ENCODE results near the gene OXGR1.
"Not testable (repeated sequence)": the region's sequence is repeated elsewhere in the genome, so short reads cannot be mapped to it uniquely, and the experiment has no call there.

The OXGR1 gene

DNA sequence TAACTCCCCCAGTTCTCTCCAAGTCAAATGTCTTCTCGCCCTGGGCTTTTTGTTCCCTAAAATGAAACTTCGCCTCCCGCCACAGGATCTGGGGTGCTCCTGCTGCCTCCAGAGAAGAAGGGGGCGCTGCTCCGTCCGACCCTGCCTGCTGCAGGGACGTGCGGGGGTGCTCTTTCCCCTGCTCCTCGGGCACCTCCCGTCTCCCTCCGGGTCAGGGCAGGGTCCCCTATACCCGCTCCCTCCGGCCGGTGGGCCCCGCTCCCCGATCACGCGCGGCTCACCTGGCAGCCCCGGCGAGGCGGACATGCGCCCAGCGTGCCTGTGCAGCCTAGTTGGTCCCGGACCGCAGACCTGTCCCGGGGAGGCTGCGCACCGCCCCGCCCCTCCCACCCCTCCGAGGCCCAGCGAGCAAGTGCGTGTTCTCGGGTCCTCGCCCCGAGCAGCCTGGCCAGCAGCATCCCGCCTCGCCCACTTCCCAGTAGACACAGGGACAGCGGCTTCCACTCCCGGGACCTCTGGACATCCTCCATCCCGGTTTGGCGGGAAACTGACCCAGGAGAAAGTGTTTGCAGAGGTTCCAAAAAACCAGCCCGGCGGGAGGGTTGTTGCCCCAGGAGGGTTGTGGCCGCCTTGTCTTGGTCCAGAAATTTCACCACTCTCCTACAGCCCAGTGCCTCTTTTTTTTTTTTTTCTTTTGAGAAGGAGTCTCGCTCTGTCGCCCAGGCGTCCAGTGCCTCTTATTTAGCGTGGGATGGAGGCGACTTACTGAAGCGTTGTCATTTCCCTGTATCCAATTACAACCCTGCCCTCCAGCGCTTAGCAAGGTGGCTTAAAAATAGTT, at the start of gene OXGR1:
TSS of gene OXGR1 (minus strand) at position 460 of the 841 bp plus-strand sequence. CDS start 6,717 bp downstream, outside the sequence.
- no peak within 1 kb of the TSS for H3K9ac ChIP-seq (ENCODE audit: low read length)
- no peaks in the 10 kb centered on the region; the same call in 1 of the 2 replicates for H3K4me1 ChIP-seq (ENCODE audit: control insufficient read depth, insufficient read depth, low read length)
- H3K36me3 ChIP-seq (ENCODE audit: control insufficient read depth, insufficient read depth, low read length) = no peaks in the 10 kb centered on the region
- peak within 1 kb of the TSS; percentile 68 for H3K4me3 ChIP-seq (ENCODE audit: low read depth, low read length)
- H3K9me3 ChIP-seq (ENCODE audit: control insufficient read depth, insufficient read depth, low read depth, low read length) = no peaks in the 10 kb centered on the region
- no peak within 1 kb of the TSS for H3K27ac ChIP-seq (ENCODE audit: low read depth, low read length)
- H3K27me3 ChIP-seq (ENCODE audit: control insufficient read depth, insufficient read depth, low read length) = peaks cover 87% of the 10 kb centered on the region

DNA sequence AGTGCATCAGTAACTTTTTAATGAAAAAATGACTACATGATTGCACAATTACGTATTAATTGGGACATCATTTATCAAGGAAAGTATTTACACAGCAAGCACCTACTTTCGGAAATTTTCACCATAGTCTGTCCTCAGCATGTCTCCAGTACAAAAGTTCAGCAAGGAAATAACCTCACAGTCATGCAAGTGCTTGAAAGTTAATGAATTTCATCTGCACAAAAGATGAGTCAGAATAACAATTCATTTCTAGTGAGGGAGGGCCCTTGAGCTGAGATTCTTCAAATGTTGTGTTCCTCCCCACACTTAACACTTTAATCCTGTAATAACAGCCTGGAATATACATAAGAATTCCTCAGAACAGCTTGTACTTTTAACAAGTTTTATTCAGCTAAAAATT, 49.0 kb upstream of the OXGR1 start:
- H3K27ac ChIP-seq (ENCODE audit: low read depth, low read length) = no peak overlapping the region
- H3K9me3 ChIP-seq (ENCODE audit: control insufficient read depth, insufficient read depth, low read depth, low read length) = no peaks in the 10 kb centered on the region
- peaks cover 3% of the 10 kb centered on the region; the same call in 1 of the 2 replicates for H3K4me1 ChIP-seq (ENCODE audit: control insufficient read depth, insufficient read depth, low read length)
- H3K27me3 ChIP-seq (ENCODE audit: control insufficient read depth, insufficient read depth, low read length) = no peaks in the 10 kb centered on the region
- H3K36me3 ChIP-seq (ENCODE audit: control insufficient read depth, insufficient read depth, low read length) = no peaks in the 10 kb centered on the region
- H3K9ac ChIP-seq (ENCODE audit: low read length) = no peak overlapping the region
- H3K4me3 ChIP-seq (ENCODE audit: low read depth, low read length) = no peak overlapping the region

DNA sequence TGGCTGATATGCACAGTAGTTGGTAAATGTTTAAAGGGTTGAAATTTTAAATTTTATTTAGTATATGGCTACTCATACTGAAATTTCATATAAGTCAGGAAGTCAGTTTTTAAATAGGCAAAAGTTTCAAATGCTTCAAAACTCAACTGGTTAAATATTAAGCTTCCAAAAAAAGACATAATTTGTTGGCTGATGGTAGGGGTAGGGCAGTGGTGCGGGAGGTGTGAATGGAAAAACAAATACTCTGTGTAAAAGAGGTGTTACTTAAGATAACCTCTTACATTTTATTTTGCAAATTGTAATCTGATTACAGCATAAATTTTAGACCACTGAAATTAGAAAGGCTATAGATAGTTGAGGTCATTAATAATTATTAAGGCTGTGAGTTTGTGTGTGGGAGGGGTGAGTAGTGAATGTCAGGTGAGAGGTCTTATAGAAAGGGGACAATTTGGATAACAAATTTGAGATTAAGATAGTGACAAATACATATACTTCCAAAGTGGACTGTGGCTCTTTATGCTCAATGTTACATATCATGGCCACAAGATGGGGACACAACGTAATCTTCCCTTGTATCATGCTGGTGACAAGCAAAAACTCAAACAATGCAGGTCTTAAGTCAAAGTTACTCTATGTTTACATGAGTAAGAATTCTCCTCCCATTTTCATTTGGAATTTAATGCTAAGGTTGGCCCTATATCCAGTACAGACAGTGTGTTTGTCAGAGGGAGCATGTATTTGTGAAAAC, 36.6 kb upstream of the OXGR1 start:
- H3K27ac ChIP-seq (ENCODE audit: low read depth, low read length) = no peak overlapping the region
- no peak overlapping the region for H3K9ac ChIP-seq (ENCODE audit: low read length)
- no peaks in the 10 kb centered on the region for H3K27me3 ChIP-seq (ENCODE audit: control insufficient read depth, insufficient read depth, low read length)
- H3K4me1 ChIP-seq (ENCODE audit: control insufficient read depth, insufficient read depth, low read length) = no peaks in the 10 kb centered on the region
- no peaks in the 10 kb centered on the region for H3K9me3 ChIP-seq (ENCODE audit: control insufficient read depth, insufficient read depth, low read depth, low read length)
- H3K4me3 ChIP-seq (ENCODE audit: low read depth, low read length) = no peak overlapping the region
- no peaks in the 10 kb centered on the region for H3K36me3 ChIP-seq (ENCODE audit: control insufficient read depth, insufficient read depth, low read length)

DNA sequence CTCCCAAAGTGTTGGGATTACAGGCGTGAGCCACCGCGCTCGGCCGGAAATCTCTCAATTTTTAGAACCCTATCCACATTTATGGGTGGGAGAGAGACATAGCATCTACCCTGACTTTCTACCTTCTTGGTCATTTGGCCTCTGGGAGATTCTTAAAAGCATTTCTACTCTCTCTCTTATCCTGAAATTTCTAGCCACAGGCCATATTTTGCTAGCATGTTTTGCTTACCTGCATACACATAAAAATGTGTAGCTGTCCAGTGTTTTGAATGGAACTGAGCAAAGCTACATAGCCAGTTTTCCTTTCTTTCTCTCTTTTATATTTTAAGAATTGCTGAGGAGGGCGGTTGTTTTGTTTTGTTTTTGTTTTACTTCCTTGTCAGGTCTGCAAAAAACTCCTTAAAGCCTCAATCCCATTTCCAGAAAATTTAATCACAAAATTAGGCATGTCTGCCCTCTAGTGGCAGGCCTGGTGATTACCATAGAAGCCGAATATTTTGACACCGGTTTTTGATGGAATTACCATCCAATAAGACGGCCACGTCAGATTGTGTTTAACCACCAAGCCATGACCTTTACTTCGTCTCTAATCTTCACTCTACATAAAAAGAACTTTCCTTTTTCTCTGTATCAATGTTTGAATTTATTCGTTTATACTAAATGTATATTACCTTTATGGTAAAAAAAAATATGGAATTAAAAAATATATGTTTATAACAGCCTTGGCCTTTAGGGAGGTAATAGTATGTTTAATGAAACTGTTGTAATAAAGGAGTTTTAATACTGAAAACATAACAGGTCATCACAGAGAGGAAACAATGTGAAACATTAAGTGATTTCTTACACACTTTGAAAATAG, 34.4 kb upstream of the OXGR1 start:
- Histone ChIP-seq H3K9me3 (ENCODE audit: control insufficient read depth, insufficient read depth, low read depth, low read length) (no peaks in the 10 kb centered on the region), H3K9ac (ENCODE audit: low read length) (no peak overlapping the region), H3K4me1 (ENCODE audit: control insufficient read depth, insufficient read depth, low read length) (no peaks in the 10 kb centered on the region), H3K27ac (ENCODE audit: low read depth, low read length) (no peak overlapping the region), H3K27me3 (ENCODE audit: control insufficient read depth, insufficient read depth, low read length) (no peaks in the 10 kb centered on the region), H3K36me3 (ENCODE audit: control insufficient read depth, insufficient read depth, low read length) (no peaks in the 10 kb centered on the region), H3K4me3 (ENCODE audit: low read depth, low read length) (no peak overlapping the region)

DNA sequence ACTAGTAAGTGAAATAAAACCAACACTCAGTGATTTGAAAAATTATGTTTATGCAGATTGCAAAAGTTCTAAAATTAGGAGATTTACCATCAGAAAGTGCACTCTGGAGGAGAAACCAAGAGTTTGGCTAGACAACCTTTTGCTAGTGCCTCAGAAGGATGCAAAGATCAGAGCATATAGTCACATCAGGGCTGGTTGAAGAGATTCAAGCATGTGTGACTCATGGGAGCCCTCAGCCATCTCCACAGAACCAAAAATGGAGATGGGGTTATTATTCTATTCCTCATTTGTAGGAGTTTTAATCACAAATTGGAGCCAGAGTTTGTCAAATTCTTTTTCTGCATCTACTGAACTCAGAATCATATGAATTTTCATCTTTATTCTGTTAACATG, 32.9 kb upstream of the OXGR1 start:
- Histone ChIP-seq H3K9ac (ENCODE audit: low read length) (no peak overlapping the region), H3K36me3 (ENCODE audit: control insufficient read depth, insufficient read depth, low read length) (no peaks in the 10 kb centered on the region), H3K9me3 (ENCODE audit: control insufficient read depth, insufficient read depth, low read depth, low read length) (no peaks in the 10 kb centered on the region), H3K4me1 (ENCODE audit: control insufficient read depth, insufficient read depth, low read length) (no peaks in the 10 kb centered on the region), H3K27me3 (ENCODE audit: control insufficient read depth, insufficient read depth, low read length) (no peaks in the 10 kb centered on the region), H3K27ac (ENCODE audit: low read depth, low read length) (no peak overlapping the region), H3K4me3 (ENCODE audit: low read depth, low read length) (no peak overlapping the region)

DNA sequence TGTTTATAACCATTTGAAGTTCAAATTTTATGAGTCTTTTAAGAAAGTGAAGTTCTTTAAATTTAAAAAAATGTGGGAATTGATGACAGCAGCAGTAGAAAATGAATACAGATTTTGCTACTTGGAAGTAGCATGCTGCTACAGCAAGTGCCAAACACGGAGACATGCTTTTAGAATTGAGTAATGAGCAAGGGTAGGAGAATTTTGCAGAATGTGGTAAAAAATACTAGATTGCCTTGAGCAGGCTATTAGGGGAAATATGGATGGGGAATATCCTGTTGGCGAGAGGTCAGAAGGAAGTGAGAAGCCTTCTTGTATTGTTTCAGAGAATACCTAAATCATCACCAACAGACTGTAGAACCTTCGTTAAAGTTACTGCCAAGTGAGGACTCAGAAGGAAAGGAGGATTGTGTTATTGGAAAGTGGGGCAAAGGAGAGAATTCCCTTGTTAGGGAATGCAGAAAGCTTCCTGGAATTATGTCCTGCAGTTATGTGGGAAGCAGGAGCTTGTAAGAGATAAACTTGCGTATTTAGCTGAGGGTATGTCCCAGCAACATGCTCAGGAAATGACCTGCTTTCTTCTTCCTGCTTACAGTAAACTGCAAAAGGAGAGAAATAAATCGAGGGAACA, 32.4 kb upstream of the OXGR1 start:
- H3K27ac ChIP-seq (ENCODE audit: low read depth, low read length) = no peak overlapping the region
- H3K4me1 ChIP-seq (ENCODE audit: control insufficient read depth, insufficient read depth, low read length) = no peaks in the 10 kb centered on the region
- H3K27me3 ChIP-seq (ENCODE audit: control insufficient read depth, insufficient read depth, low read length) = no peaks in the 10 kb centered on the region
- H3K36me3 ChIP-seq (ENCODE audit: control insufficient read depth, insufficient read depth, low read length) = no peaks in the 10 kb centered on the region
- H3K9me3 ChIP-seq (ENCODE audit: control insufficient read depth, insufficient read depth, low read depth, low read length) = no peaks in the 10 kb centered on the region
- no peak overlapping the region for H3K9ac ChIP-seq (ENCODE audit: low read length)
- H3K4me3 ChIP-seq (ENCODE audit: low read depth, low read length) = no peak overlapping the region

DNA sequence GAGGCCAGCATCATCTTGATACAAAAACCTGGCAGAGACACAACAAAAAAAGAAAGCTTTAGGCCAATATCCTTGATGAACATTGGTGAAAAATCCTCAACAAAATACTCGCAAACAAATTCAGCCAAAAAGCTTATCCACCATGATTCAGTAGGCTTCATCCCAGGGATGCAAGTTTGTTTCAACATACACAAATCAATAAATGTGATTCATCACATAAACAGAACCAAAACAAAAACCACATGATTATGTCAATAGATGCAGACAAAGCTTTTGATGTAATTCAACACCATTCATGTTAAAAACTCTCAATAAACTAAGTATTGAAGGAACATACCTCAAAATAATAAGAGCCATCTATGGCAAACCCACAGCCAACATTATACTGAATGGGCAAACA, 29.5 kb upstream of the OXGR1 start:
- H3K4me3 ChIP-seq (ENCODE audit: low read depth, low read length); H3K9ac ChIP-seq (ENCODE audit: low read length); H3K27ac ChIP-seq (ENCODE audit: low read depth, low read length); H3K36me3 ChIP-seq (ENCODE audit: control insufficient read depth, insufficient read depth, low read length); H3K9me3 ChIP-seq (ENCODE audit: control insufficient read depth, insufficient read depth, low read depth, low read length); H3K4me1 ChIP-seq (ENCODE audit: control insufficient read depth, insufficient read depth, low read length); H3K27me3 ChIP-seq (ENCODE audit: control insufficient read depth, insufficient read depth, low read length): not testable (repeated sequence)

DNA sequence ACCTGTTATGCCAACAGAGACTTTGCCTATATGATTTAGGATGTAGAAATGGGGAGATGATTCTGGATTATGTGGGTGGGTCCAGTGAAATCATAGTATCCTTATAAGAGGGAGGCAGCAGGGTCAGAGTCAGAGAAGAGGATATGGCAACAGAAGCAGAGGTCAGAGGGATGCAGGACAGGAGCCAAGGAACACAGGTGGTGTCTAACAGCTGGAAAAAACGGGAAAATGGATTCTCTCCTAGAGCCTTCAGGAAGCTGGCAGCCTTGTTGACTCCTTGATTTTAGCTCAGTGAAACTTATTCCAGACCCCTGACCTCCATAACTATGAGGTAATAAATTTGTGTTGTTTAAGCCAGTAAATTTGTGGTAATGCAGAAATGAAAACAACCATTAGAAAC, 28.8 kb upstream of the OXGR1 start:
- no peaks in the 10 kb centered on the region for H3K36me3 ChIP-seq (ENCODE audit: control insufficient read depth, insufficient read depth, low read length)
- no peak overlapping the region for H3K27ac ChIP-seq (ENCODE audit: low read depth, low read length)
- peaks cover 5% of the 10 kb centered on the region for H3K27me3 ChIP-seq (ENCODE audit: control insufficient read depth, insufficient read depth, low read length)
- no peak overlapping the region for H3K4me3 ChIP-seq (ENCODE audit: low read depth, low read length)
- no peaks in the 10 kb centered on the region for H3K4me1 ChIP-seq (ENCODE audit: control insufficient read depth, insufficient read depth, low read length)
- H3K9me3 ChIP-seq (ENCODE audit: control insufficient read depth, insufficient read depth, low read depth, low read length) = no peaks in the 10 kb centered on the region
- no peak overlapping the region for H3K9ac ChIP-seq (ENCODE audit: low read length)

DNA sequence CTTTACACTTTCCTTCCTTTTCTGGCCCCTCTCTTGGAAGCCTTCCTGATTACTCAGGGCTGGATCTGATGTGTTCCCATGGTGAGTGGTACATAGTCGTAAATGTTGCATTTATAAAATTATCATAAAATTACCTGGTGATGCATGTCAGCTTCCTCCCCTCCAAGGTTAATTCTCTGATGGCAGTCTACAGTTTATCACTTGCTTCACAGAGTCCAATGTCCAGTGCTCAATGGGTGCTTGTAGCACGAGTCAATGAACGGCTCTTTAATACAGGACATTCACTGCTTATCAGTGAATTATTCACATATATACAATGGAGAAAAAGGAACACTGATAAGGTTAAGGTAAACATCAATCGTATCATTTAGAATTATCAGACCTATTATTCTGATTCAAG, 27.0 kb upstream of the OXGR1 start:
- no peaks in the 10 kb centered on the region for H3K4me1 ChIP-seq (ENCODE audit: control insufficient read depth, insufficient read depth, low read length)
- H3K36me3 ChIP-seq (ENCODE audit: control insufficient read depth, insufficient read depth, low read length) = no peaks in the 10 kb centered on the region
- no peak overlapping the region for H3K27ac ChIP-seq (ENCODE audit: low read depth, low read length)
- no peak overlapping the region for H3K4me3 ChIP-seq (ENCODE audit: low read depth, low read length)
- H3K27me3 ChIP-seq (ENCODE audit: control insufficient read depth, insufficient read depth, low read length) = peaks cover 5% of the 10 kb centered on the region
- H3K9ac ChIP-seq (ENCODE audit: low read length) = no peak overlapping the region
- no peaks in the 10 kb centered on the region for H3K9me3 ChIP-seq (ENCODE audit: control insufficient read depth, insufficient read depth, low read depth, low read length)

DNA sequence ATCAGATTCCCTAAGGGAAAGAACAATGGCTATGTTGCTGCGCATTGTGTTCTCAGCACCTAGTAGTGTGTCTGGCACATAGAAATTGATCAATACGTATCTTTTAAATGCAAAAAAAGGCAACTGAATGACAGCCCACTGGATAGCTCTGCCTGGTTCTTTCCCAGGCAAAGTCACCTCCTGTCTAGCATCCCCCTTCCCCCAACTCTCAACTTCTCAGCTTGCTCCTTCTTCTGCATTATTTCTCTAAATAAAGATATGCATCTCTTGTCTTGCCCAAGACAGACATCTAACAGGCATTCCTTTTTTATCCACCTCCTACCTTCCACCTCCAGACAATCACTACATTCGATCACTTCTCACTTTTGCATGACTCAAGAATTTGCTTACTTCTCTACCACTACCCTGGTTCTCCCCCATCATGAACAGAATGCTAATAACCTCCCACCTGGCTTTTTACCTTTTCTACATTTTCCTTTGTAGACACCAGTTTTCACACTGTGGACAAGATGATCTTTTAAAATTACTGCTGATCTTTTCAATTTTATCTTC, 26.5 kb upstream of the OXGR1 start:
- Histone ChIP-seq H3K4me1 (ENCODE audit: control insufficient read depth, insufficient read depth, low read length) (no peaks in the 10 kb centered on the region), H3K27me3 (ENCODE audit: control insufficient read depth, insufficient read depth, low read length) (peaks cover 5% of the 10 kb centered on the region), H3K36me3 (ENCODE audit: control insufficient read depth, insufficient read depth, low read length) (no peaks in the 10 kb centered on the region), H3K4me3 (ENCODE audit: low read depth, low read length) (no peak overlapping the region), H3K27ac (ENCODE audit: low read depth, low read length) (no peak overlapping the region), H3K9ac (ENCODE audit: low read length) (no peak overlapping the region), H3K9me3 (ENCODE audit: control insufficient read depth, insufficient read depth, low read depth, low read length) (no peaks in the 10 kb centered on the region)

Measured in HUES6 (cell line).